GM21619 (cell line): ENCODE results near the gene LRRFIP1.

Source experiments
- ATAC-seq: cut with Tn5 transposase; IDR thresholded peaks from one replicate; pipeline ENCODE4 v1.9.1; 2021; ENCODE audit not compliant: unreplicated experiment

LRRFIP1 gene

GRCh38 chr2:237639052-237639835, 11.9 kb downstream of the LRRFIP1 start:
- ATAC-seq, result no peak

GRCh38 chr2:237639836-237640220, 12.4 kb downstream of the LRRFIP1 start:
- ATAC-seq, result no peak

GRCh38 chr2:237640493-237640998, 13.2 kb downstream of the LRRFIP1 start:
- ATAC-seq, result no peak

GRCh38 chr2:237642038-237642734, 14.8 kb downstream of the LRRFIP1 start:
- no peak for ATAC-seq

- no peak for ATAC-seq
Observed at GRCh38 chr2:237643066-237643465, 15.7 kb downstream of the LRRFIP1 start.

GRCh38 chr2:237643582-237644380, 16.4 kb downstream of the LRRFIP1 start:
- no peak for ATAC-seq

GRCh38 chr2:237644381-237644703, 17.0 kb downstream of the LRRFIP1 start:
- no peak for ATAC-seq

- no peak for ATAC-seq
Observed at GRCh38 chr2:237645261-237645660, 17.9 kb downstream of the LRRFIP1 start.

GRCh38 chr2:237647176-237648015, 20.0 kb downstream of the LRRFIP1 start:
- ATAC-seq, result no peak

- no peak for ATAC-seq
Observed at GRCh38 chr2:237648016-237648381, 20.6 kb downstream of the LRRFIP1 start.

- ATAC-seq, result no peak
Observed at GRCh38 chr2:237649541-237650454, 22.4 kb downstream of the LRRFIP1 start.

GRCh38 chr2:237650455-237650850, 23.1 kb downstream of the LRRFIP1 start:
- ATAC-seq, result no peak

GRCh38 chr2:237651761-237652160, 24.4 kb downstream of the LRRFIP1 start:
- ATAC-seq, result no peak

GRCh38 chr2:237652181-237652580, 24.8 kb downstream of the LRRFIP1 start:
- no peak for ATAC-seq

- no peak for ATAC-seq
Observed at GRCh38 chr2:237652854-237653253, 25.5 kb downstream of the LRRFIP1 start.

- no peak for ATAC-seq
Observed at GRCh38 chr2:237653776-237654558, 26.6 kb downstream of the LRRFIP1 start.

- no peak for ATAC-seq
Observed at GRCh38 chr2:237657063-237657462, 29.7 kb downstream of the LRRFIP1 start.

- no peak for ATAC-seq
Observed at GRCh38 chr2:237660381-237660900, 33.1 kb downstream of the LRRFIP1 start.

GRCh38 chr2:237661270-237661669, 33.9 kb downstream of the LRRFIP1 start:
- no peak for ATAC-seq
